PFSK-1 (cell line): ENCODE measurements around the gene ZNF385D.

Experiments
- FOXP2 ChIP-seq: optimal IDR thresholded peaks from 2 replicates; pipeline ENCODE3; 2011; ENCODE audit warnings: borderline replicate concordance, control low read depth, inconsistent platforms; ENCODE audit not compliant: insufficient read depth; ENCODE audit errors: extremely low read length, extremely low read depth
- POLR2AphosphoS5 ChIP-seq: IDR thresholded peaks from 2 replicates; pipeline ENCODE4 v1.6.1; 2012; ENCODE audit warnings: low read depth, mild to moderate bottlenecking, control low read depth, low read length, moderate library complexity
- SIN3A ChIP-seq: IDR thresholded peaks from 2 replicates; pipeline ENCODE4 v1.6.1; 2012; ENCODE audit warnings: mild to moderate bottlenecking, low read length, moderate library complexity, borderline replicate concordance; ENCODE audit not compliant: insufficient read depth
- TAF1 ChIP-seq: IDR thresholded peaks from 2 replicates; pipeline ENCODE4 v1.6.1; 2012; ENCODE audit warnings: low read length, control low read depth, borderline replicate concordance; ENCODE audit not compliant: insufficient read depth
- TF ChIP-seq, protein P1 (sequence below), 2 experiments: IDR thresholded peaks; 2 replicates each; pipeline versions ENCODE4 v1.6.1 to v1.8.0; 2011 to 2012; ENCODE audit warnings: low read depth in 2 of 2, low read length in 2 of 2, control low read depth in 1 of 2, inconsistent platforms in 1 of 2, mild to moderate bottlenecking in 1 of 2, moderate library complexity in 1 of 2; ENCODE audit not compliant: insufficient read depth in 1 of 2

The ZNF385D gene

DNA sequence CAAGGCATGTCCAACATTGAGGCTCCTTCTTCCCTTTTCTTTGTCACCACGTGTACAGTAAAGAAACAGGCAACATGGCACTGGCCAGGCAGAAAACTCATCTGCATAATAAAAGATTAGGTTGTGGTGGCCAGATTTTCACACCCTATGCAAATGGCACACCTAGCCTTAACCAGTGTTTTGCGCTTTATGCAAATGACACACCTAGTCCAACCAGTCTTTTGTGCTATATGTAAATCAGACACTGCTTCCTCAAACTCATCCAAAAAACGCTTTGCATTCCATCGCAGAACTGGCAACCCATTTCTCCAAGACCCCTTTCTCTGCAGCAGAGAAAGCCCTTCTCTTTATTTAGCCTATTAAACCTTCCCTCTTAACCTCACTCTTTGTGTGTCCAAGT lies 109.1 kb downstream of the ZNF385D start:
- no peak for TF ChIP-seq POLR2AphosphoS5
- no peak for TF ChIP-seq TAF1
- TF ChIP-seq, protein P1, sequence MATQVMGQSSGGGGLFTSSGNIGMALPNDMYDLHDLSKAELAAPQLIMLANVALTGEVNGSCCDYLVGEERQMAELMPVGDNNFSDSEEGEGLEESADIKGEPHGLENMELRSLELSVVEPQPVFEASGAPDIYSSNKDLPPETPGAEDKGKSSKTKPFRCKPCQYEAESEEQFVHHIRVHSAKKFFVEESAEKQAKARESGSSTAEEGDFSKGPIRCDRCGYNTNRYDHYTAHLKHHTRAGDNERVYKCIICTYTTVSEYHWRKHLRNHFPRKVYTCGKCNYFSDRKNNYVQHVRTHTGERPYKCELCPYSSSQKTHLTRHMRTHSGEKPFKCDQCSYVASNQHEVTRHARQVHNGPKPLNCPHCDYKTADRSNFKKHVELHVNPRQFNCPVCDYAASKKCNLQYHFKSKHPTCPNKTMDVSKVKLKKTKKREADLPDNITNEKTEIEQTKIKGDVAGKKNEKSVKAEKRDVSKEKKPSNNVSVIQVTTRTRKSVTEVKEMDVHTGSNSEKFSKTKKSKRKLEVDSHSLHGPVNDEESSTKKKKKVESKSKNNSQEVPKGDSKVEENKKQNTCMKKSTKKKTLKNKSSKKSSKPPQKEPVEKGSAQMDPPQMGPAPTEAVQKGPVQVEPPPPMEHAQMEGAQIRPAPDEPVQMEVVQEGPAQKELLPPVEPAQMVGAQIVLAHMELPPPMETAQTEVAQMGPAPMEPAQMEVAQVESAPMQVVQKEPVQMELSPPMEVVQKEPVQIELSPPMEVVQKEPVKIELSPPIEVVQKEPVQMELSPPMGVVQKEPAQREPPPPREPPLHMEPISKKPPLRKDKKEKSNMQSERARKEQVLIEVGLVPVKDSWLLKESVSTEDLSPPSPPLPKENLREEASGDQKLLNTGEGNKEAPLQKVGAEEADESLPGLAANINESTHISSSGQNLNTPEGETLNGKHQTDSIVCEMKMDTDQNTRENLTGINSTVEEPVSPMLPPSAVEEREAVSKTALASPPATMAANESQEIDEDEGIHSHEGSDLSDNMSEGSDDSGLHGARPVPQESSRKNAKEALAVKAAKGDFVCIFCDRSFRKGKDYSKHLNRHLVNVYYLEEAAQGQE (IDR thresholded peaks at IDR 0.05; ENCODE audit: insufficient read depth in 1 of 2, low read depth in 2 of 2, low read length in 2 of 2) = no peak
- no peak for TF ChIP-seq FOXP2
- no peak for TF ChIP-seq SIN3A

DNA sequence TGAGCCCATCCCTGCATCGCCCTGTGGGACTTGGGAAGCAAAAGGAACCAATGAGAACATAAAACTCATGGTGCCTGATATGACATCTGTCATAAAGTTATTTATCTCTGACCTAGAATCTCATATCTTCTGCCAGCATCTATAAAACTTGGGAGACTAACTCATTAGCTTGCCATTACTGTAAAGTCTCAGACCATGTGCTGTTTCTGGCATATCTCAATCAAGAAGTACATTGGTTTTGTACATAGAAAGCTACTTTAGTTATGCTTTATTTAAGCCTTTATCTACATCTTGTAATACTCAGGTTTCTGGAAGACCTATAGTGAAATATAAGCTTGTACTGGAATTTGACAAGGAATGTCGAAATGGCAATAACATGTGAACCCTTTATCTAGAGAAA lies 112.5 kb downstream of the ZNF385D start:
- TF ChIP-seq, protein P1 (IDR thresholded peaks at IDR 0.05; ENCODE audit: insufficient read depth in 1 of 2, low read depth in 2 of 2, low read length in 2 of 2) = no peak
- TF ChIP-seq SIN3A = no peak
- no peak for TF ChIP-seq FOXP2
- TF ChIP-seq POLR2AphosphoS5 = no peak
- no peak for TF ChIP-seq TAF1

DNA sequence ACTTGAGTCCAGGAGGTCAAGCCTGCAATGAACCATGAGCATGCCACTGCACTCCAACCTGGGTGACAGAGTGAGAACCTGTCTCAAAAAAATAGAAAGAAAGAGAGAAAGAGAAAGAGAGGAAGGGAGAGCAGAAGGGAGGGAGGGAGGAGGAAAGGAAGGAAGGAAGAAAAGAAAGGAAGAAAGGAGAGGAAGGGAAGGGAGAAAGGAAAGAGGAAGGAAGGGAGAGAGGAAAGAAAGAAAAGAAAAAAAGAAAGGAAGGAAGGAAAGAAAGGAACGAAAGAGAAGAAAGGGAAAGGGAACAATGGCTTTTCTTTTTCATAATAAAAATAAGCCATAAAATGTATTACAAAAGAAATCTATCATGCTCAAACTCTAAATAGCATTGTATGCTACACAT lies 116.9 kb downstream of the ZNF385D start:
- TF ChIP-seq POLR2AphosphoS5 (no peak), SIN3A (no peak), TAF1 (no peak), FOXP2 (no peak)
- TF ChIP-seq, protein P1 (IDR thresholded peaks at IDR 0.05; ENCODE audit: insufficient read depth in 1 of 2, low read depth in 2 of 2, low read length in 2 of 2) = no peak

DNA sequence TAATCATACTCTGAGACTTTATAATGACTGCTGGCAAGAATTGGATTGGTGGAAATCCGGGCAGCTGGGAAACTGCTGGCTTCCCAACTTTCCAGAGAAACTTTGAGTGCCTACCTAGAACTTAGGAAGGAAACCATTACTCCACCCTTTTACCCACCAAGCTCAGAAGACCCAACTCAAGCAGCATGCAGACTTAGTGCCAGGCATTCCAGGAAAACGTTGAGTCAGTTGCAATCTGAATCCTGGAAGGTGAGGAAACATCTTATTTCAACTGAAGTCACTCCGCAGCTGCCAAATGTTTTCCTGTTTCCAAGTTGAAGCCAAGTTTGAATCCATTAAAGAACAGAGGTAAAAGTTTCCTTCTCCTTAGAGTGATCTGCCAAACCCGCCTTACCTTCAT lies 126.5 kb downstream of the ZNF385D start:
- no peak for TF ChIP-seq POLR2AphosphoS5
- TF ChIP-seq TAF1 = no peak
- TF ChIP-seq SIN3A = no peak
- no peak for TF ChIP-seq FOXP2
- TF ChIP-seq, protein P1 (IDR thresholded peaks at IDR 0.05; ENCODE audit: insufficient read depth in 1 of 2, low read depth in 2 of 2, low read length in 2 of 2) = no peak

DNA sequence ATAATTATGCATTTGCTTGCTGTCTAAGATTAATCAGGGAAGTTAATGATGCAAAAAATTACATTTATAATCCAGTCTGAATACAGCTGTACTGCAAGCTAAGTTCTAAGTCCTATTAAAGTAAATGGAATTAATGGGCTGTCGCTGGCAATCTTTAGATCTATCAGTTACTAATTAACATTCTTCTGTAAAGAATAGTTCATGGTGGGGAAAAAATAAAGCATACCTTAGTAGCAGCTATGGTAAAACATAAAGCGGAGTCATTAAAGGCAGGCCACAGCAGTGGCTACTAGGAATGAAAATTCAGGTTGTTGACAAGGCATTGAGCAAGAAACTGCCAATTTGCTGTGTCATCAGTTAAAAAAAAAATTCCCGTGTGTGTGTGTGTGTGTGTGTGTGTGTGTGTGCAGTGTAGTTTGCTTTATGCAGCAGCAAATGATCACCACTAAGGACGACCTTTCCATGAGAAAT lies 129.8 kb downstream of the ZNF385D start:
- TF ChIP-seq TAF1 (no peak), POLR2AphosphoS5 (no peak), FOXP2 (no peak), SIN3A (no peak)
- TF ChIP-seq, protein P1 (IDR thresholded peaks at IDR 0.05; ENCODE audit: insufficient read depth in 1 of 2, low read depth in 2 of 2, low read length in 2 of 2) = no peak
